HEK293 (cell line): ENCODE measurements around the gene TAMALIN.

Experiments used
- GLI2 ChIP-seq: fragments of 450-650 bp; formaldehyde crosslinking; IDR thresholded peaks from 2 replicates; pipeline ENCODE4; 2017; ENCODE audit warnings: missing biosample characterization, missing genetic modification characterization, low read depth, borderline replicate concordance
- HOXA7 ChIP-seq: sonication (generic); formaldehyde crosslinking; IDR thresholded peaks from 2 replicates; pipeline ENCODE4 v1.8.1; 2022; ENCODE audit warnings: missing genetic modification reagents, borderline replicate concordance
- KLF9 ChIP-seq: fragments of 450-650 bp; formaldehyde crosslinking; IDR thresholded peaks from 2 replicates; pipeline ENCODE4 v1.5.1; 2016; ENCODE audit warnings: missing biosample characterization, missing genetic modification characterization, low read depth
- MYNN ChIP-seq: fragments of 450-650 bp; formaldehyde crosslinking; IDR thresholded peaks from 2 replicates; pipeline ENCODE4 v1.5.1; 2016; ENCODE audit warnings: missing biosample characterization, missing genetic modification characterization, borderline replicate concordance
- SCRT1 ChIP-seq: fragments of 450-650 bp; formaldehyde crosslinking; IDR thresholded peaks from 2 replicates; pipeline ENCODE4 v1.5.1; 2016; ENCODE audit warnings: missing biosample characterization, missing genetic modification characterization, borderline replicate concordance
- SCRT2 ChIP-seq: fragments of 450-650 bp; formaldehyde crosslinking; IDR thresholded peaks from 2 replicates; pipeline ENCODE4 v1.5.1; 2016; ENCODE audit warnings: missing biosample characterization, missing genetic modification characterization
- YY1 ChIP-seq: fragments of 450-650 bp; formaldehyde crosslinking; IDR thresholded peaks from 2 replicates; pipeline ENCODE4 v1.5.1; 2018; ENCODE audit warnings: missing biosample characterization, missing genetic modification characterization
- ZBTB1 ChIP-seq: fragments of 450-650 bp; formaldehyde crosslinking; IDR thresholded peaks from 2 replicates; pipeline ENCODE4 v1.5.1; 2016; ENCODE audit warnings: missing biosample characterization, missing genetic modification characterization
- ZNF114 ChIP-seq: fragments of 450-650 bp; formaldehyde crosslinking; IDR thresholded peaks from 2 replicates; pipeline ENCODE4 v1.5.0; 2017; ENCODE audit warnings: missing biosample characterization, missing genetic modification characterization
- ZNF202 ChIP-seq: fragments of 450-650 bp; formaldehyde crosslinking; IDR thresholded peaks from 2 replicates; pipeline ENCODE4 v1.5.1; 2016; ENCODE audit warnings: missing biosample characterization, missing genetic modification characterization, borderline replicate concordance
- ZNF214 ChIP-seq: fragments of 450-650 bp; formaldehyde crosslinking; IDR thresholded peaks from 2 replicates; pipeline ENCODE4 v1.5.1; 2017; ENCODE audit warnings: missing biosample characterization, mild to moderate bottlenecking, missing genetic modification characterization, borderline replicate concordance
- ZNF24 ChIP-seq: fragments of 450-650 bp; formaldehyde crosslinking; IDR thresholded peaks from 2 replicates; pipeline ENCODE4 v1.5.1; 2016; ENCODE audit warnings: missing biosample characterization, missing genetic modification characterization
- ZNF266 ChIP-seq: fragments of 450-650 bp; formaldehyde crosslinking; IDR thresholded peaks from 2 replicates; pipeline ENCODE4 v1.5.1; 2016; ENCODE audit warnings: missing biosample characterization, missing genetic modification characterization, low read depth
- ZNF302 ChIP-seq: fragments of 450-650 bp; formaldehyde crosslinking; IDR thresholded peaks from 2 replicates; pipeline ENCODE4 v1.5.1; 2016; ENCODE audit warnings: missing biosample characterization, missing genetic modification characterization, low read depth
- ZNF341 ChIP-seq: fragments of 450-650 bp; formaldehyde crosslinking; IDR thresholded peaks from 2 replicates; pipeline ENCODE4; 2016; ENCODE audit warnings: low read depth, missing biosample characterization, missing genetic modification characterization
- ZNF501 ChIP-seq: fragments of 450-650 bp; formaldehyde crosslinking; IDR thresholded peaks from 2 replicates; pipeline ENCODE4 v1.5.1; 2016; ENCODE audit warnings: missing biosample characterization, missing genetic modification characterization
- ZNF521 ChIP-seq: fragments of 450-650 bp; formaldehyde crosslinking; IDR thresholded peaks from 2 replicates; pipeline ENCODE4 v1.5.1; 2017; ENCODE audit warnings: missing biosample characterization, mild to moderate bottlenecking, missing genetic modification characterization
- ZNF530 ChIP-seq: fragments of 450-650 bp; formaldehyde crosslinking; IDR thresholded peaks from 2 replicates; pipeline ENCODE4 v1.5.1; 2016; ENCODE audit warnings: low read depth, missing biosample characterization, missing genetic modification characterization
- ZNF548 ChIP-seq: fragments of 450-650 bp; formaldehyde crosslinking; IDR thresholded peaks from 2 replicates; pipeline ENCODE4 v1.5.1; 2016; ENCODE audit warnings: missing biosample characterization, missing genetic modification characterization
- ZNF76 ChIP-seq: fragments of 450-650 bp; formaldehyde crosslinking; IDR thresholded peaks from 2 replicates; pipeline ENCODE4; 2016; ENCODE audit warnings: low read depth, missing biosample characterization, missing genetic modification characterization, borderline replicate concordance
- TF ChIP-seq, protein P1 (sequence below): IDR thresholded peaks from 2 replicates; pipeline ENCODE4 v1.6.1; 2011; ENCODE audit warnings: mild to moderate bottlenecking, low read depth, low read length, borderline replicate concordance
- TF ChIP-seq, protein P2 (sequence below): fragments of 450-650 bp; formaldehyde crosslinking; IDR thresholded peaks from 2 replicates; pipeline ENCODE4 v1.5.1; 2016; ENCODE audit warnings: missing biosample characterization, missing genetic modification characterization, low read depth
- TF ChIP-seq, protein P3 (sequence below): fragments of 450-650 bp; formaldehyde crosslinking; IDR thresholded peaks from 2 replicates; pipeline ENCODE4 v1.5.1; 2016; ENCODE audit warnings: missing biosample characterization, missing genetic modification characterization, low read depth
- TF ChIP-seq, protein P4 (sequence below): fragments of 450-650 bp; formaldehyde crosslinking; IDR thresholded peaks from 2 replicates; pipeline ENCODE4 v1.5.1; 2017; ENCODE audit warnings: missing biosample characterization, mild to moderate bottlenecking, missing genetic modification characterization, moderate library complexity
- TF ChIP-seq, protein P5 (sequence below): fragments of 450-650 bp; formaldehyde crosslinking; IDR thresholded peaks from 2 replicates; pipeline ENCODE4 v1.5.1; 2016; ENCODE audit warnings: missing biosample characterization, missing genetic modification characterization
- TF ChIP-seq, protein P6 (sequence below): fragments of 450-650 bp; formaldehyde crosslinking; IDR thresholded peaks from 2 replicates; pipeline ENCODE4 v1.5.0; 2017; ENCODE audit warnings: missing biosample characterization, missing genetic modification characterization, borderline replicate concordance

The TAMALIN gene

DNA sequence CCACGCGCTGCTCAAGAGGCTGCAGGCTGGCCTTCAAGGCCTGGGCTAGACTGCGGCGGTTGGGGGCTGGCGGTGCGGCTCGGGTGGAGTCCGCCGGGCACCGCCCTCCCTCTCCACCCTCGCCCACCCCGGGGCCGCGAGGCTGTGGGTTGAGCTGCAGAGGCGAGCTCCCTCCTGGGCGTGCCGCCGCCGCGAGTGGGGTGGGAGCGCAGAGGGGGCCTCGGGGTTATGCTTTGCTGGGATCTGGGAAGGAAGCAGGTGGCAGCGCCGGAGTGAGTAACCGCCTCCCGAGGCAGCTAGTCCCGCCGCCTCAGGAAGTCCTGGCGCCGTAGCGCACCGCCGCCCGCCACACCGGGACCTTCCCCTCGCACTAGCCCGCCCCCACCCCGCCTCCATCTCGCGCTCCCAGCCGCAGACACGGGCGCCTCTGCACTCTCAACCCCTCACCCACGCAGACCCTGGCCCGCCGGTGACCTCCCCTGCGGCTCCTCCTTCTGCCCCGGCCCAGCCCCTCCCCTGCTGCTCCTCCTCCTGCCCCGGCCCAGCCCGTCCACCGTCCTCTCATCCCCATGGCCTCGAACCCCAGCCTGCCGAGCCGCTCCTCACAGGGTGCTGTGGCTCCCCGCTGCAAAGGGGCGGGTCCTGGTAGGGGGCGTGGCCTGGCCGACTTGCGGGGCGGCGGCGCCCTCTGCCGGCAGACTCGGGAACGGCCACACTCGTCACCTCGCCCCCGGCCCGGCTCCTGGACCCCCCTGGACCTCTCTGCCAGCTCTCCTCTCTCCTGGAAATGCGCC, 16.6 kb downstream of the TAMALIN start (continued):
- TF ChIP-seq ZNF24 (tag by site-specific recombination) (no peak), ZNF76 (tag by site-specific recombination) (peak; percentile 33; the same call in 1 of the 2 replicates), KLF9 (tag by site-specific recombination) (peak; percentile 100), ZNF214 (no peak), YY1 (tag by site-specific recombination) (no peak), ZNF202 (tag by site-specific recombination) (no peak), GLI2 (tag by site-specific recombination) (no peak), ZNF548 (no peak), ZNF521 (no peak), ZNF266 (tag by site-specific recombination) (no peak), SCRT1 (tag by site-specific recombination) (no peak), HOXA7 (CRISPR knock-in tag) (no peak), ZNF341 (0 out of 2 replicates have a peak, but pooled peaks have one; percentile 13), ZNF501 (tag by site-specific recombination) (peak; percentile 54; the same call in 1 of the 2 replicates), SCRT2 (0 out of 2 replicates have a peak, but pooled peaks have one; percentile 13), ZNF302 (tag by site-specific recombination) (no peak), ZNF530 (no peak), MYNN (tag by site-specific recombination) (no peak), ZBTB1 (tag by site-specific recombination) (no peak), ZNF114 (tag by site-specific recombination) (no peak)
- TF ChIP-seq, protein P1, sequence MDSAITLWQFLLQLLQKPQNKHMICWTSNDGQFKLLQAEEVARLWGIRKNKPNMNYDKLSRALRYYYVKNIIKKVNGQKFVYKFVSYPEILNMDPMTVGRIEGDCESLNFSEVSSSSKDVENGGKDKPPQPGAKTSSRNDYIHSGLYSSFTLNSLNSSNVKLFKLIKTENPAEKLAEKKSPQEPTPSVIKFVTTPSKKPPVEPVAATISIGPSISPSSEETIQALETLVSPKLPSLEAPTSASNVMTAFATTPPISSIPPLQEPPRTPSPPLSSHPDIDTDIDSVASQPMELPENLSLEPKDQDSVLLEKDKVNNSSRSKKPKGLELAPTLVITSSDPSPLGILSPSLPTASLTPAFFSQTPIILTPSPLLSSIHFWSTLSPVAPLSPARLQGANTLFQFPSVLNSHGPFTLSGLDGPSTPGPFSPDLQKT = no peak
- TF ChIP-seq, protein P2, sequence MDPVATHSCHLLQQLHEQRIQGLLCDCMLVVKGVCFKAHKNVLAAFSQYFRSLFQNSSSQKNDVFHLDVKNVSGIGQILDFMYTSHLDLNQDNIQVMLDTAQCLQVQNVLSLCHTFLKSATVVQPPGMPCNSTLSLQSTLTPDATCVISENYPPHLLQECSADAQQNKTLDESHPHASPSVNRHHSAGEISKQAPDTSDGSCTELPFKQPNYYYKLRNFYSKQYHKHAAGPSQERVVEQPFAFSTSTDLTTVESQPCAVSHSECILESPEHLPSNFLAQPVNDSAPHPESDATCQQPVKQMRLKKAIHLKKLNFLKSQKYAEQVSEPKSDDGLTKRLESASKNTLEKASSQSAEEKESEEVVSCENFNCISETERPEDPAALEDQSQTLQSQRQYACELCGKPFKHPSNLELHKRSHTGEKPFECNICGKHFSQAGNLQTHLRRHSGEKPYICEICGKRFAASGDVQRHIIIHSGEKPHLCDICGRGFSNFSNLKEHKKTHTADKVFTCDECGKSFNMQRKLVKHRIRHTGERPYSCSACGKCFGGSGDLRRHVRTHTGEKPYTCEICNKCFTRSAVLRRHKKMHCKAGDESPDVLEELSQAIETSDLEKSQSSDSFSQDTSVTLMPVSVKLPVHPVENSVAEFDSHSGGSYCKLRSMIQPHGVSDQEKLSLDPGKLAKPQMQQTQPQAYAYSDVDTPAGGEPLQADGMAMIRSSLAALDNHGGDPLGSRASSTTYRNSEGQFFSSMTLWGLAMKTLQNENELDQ (tag by site-specific recombination) = no peak
- TF ChIP-seq, protein P3, sequence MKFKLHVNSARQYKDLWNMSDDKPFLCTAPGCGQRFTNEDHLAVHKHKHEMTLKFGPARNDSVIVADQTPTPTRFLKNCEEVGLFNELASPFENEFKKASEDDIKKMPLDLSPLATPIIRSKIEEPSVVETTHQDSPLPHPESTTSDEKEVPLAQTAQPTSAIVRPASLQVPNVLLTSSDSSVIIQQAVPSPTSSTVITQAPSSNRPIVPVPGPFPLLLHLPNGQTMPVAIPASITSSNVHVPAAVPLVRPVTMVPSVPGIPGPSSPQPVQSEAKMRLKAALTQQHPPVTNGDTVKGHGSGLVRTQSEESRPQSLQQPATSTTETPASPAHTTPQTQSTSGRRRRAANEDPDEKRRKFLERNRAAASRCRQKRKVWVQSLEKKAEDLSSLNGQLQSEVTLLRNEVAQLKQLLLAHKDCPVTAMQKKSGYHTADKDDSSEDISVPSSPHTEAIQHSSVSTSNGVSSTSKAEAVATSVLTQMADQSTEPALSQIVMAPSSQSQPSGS (tag by site-specific recombination) = no peak
- TF ChIP-seq, protein P4, sequence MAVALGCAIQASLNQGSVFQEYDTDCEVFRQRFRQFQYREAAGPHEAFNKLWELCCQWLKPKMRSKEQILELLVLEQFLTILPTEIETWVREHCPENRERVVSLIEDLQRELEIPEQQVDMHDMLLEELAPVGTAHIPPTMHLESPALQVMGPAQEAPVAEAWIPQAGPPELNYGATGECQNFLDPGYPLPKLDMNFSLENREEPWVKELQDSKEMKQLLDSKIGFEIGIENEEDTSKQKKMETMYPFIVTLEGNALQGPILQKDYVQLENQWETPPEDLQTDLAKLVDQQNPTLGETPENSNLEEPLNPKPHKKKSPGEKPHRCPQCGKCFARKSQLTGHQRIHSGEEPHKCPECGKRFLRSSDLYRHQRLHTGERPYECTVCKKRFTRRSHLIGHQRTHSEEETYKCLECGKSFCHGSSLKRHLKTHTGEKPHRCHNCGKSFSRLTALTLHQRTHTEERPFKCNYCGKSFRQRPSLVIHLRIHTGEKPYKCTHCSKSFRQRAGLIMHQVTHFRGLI (tag by site-specific recombination) = no peak
- TF ChIP-seq, protein P5, sequence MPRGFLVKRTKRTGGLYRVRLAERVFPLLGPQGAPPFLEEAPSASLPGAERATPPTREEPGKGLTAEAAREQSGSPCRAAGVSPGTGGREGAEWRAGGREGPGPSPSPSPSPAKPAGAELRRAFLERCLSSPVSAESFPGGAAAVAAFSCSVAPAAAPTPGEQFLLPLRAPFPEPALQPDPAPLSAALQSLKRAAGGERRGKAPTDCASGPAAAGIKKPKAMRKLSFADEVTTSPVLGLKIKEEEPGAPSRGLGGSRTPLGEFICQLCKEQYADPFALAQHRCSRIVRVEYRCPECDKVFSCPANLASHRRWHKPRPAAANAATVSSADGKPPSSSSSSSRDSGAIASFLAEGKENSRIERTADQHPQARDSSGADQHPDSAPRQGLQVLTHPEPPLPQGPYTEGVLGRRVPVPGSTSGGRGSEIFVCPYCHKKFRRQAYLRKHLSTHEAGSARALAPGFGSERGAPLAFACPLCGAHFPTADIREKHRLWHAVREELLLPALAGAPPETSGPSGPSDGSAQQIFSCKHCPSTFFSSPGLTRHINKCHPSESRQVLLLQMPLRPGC (tag by site-specific recombination) = no peak
- TF ChIP-seq, protein P6, sequence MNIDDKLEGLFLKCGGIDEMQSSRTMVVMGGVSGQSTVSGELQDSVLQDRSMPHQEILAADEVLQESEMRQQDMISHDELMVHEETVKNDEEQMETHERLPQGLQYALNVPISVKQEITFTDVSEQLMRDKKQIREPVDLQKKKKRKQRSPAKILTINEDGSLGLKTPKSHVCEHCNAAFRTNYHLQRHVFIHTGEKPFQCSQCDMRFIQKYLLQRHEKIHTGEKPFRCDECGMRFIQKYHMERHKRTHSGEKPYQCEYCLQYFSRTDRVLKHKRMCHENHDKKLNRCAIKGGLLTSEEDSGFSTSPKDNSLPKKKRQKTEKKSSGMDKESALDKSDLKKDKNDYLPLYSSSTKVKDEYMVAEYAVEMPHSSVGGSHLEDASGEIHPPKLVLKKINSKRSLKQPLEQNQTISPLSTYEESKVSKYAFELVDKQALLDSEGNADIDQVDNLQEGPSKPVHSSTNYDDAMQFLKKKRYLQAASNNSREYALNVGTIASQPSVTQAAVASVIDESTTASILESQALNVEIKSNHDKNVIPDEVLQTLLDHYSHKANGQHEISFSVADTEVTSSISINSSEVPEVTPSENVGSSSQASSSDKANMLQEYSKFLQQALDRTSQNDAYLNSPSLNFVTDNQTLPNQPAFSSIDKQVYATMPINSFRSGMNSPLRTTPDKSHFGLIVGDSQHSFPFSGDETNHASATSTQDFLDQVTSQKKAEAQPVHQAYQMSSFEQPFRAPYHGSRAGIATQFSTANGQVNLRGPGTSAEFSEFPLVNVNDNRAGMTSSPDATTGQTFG (tag by site-specific recombination) = no peak
